SK-N-SH (cell line): ENCODE measurements around the gene SDK1.

Experiments used
- EP300 ChIP-seq, 2 experiments: IDR thresholded peaks; 2 replicates each; pipeline versions ENCODE4 v1.4.0 to v1.6.1; 2012; ENCODE audit warnings: borderline replicate concordance in 1 of 2, low read depth in 1 of 2, low read length in 1 of 2
- GABPA ChIP-seq: IDR thresholded peaks from 2 replicates; pipeline ENCODE4 v1.4.0; 2012; ENCODE audit warnings: low read depth, mild to moderate bottlenecking
- MXI1 ChIP-seq: IDR thresholded peaks from 2 replicates; pipeline ENCODE4 v1.6.1; 2012; ENCODE audit warnings: mild to moderate bottlenecking, low read depth, low read length, improper control_type of control experiment
- POLR2AphosphoS5 ChIP-seq: IDR thresholded peaks from 2 replicates; pipeline ENCODE4 v1.6.1; 2012; ENCODE audit warnings: low read depth, low read length
- RAD21 ChIP-seq: IDR thresholded peaks from 2 replicates; pipeline ENCODE4 v1.6.1; 2012; ENCODE audit warnings: mild to moderate bottlenecking, low read length
- SMC3 ChIP-seq: IDR thresholded peaks from 2 replicates; pipeline ENCODE4 v1.6.1; 2012; ENCODE audit warnings: low read depth, low read length, improper control_type of control experiment
- TAF1 ChIP-seq: IDR thresholded peaks from 2 replicates; pipeline ENCODE4 v1.6.1; 2012; ENCODE audit warnings: low read depth, mild to moderate bottlenecking, low read length, moderate library complexity, borderline replicate concordance
- YY1 ChIP-seq: IDR thresholded peaks from 2 replicates; pipeline ENCODE4 v1.4.0; 2012; ENCODE audit warnings: low read depth, mild to moderate bottlenecking
- TF ChIP-seq, protein P1 (sequence below): fragments of 200-600 bp; sonication (generic); IDR thresholded peaks from 2 replicates; pipeline ENCODE4 v1.6.1; 2017; ENCODE audit warnings: antibody characterized with exemption, mild to moderate bottlenecking, moderate library complexity
- TF ChIP-seq, protein P2 (sequence below): IDR thresholded peaks from 2 replicates; pipeline ENCODE4; 2012

DNA sequence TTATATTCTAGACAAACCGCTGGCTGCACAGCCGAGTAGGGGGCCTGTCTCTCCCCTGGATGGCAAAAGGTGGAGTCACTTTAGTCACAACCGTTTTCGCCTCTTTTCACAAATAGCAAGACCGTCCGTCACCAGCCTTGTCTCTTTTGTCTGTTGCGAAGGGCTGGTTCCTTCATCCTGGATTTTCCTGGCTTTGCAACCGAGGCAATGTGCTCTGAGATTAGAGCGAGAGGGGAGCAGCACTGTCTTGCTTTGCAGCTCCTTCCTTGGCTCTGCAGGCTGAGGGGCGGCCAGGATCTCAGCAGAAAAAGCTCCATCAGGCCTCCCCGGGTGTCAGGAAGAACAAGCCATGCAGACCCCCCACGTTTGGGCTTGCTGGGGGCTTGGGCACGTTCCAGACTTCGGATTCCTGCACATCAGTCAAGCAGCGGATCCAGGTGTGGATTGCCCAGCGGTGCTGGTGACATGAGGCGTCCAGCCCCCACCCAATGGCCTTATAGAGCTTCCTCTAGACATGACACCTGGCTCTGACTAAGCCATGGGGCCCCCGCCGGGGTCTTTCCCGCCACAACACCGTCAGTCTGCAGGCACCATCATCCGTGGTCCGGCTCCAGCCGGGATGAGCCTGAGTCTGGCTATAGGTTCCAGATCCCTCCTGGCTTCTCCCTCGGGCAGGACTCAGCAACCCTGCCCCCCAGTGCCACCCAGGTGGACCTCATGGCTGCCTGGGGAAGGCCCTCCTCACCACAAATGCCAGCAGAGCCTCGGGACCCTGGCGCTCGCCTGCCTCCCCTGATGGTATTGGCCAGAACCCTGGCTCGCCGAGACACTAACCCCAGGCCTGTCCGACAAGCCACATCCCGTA, 913.5 kb downstream of the SDK1 start:
- TF ChIP-seq SMC3: no peak
- TF ChIP-seq, protein P1, sequence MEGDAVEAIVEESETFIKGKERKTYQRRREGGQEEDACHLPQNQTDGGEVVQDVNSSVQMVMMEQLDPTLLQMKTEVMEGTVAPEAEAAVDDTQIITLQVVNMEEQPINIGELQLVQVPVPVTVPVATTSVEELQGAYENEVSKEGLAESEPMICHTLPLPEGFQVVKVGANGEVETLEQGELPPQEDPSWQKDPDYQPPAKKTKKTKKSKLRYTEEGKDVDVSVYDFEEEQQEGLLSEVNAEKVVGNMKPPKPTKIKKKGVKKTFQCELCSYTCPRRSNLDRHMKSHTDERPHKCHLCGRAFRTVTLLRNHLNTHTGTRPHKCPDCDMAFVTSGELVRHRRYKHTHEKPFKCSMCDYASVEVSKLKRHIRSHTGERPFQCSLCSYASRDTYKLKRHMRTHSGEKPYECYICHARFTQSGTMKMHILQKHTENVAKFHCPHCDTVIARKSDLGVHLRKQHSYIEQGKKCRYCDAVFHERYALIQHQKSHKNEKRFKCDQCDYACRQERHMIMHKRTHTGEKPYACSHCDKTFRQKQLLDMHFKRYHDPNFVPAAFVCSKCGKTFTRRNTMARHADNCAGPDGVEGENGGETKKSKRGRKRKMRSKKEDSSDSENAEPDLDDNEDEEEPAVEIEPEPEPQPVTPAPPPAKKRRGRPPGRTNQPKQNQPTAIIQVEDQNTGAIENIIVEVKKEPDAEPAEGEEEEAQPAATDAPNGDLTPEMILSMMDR: no peak
- no peak for TF ChIP-seq YY1
- TF ChIP-seq GABPA: no peak
- TF ChIP-seq, protein P2, sequence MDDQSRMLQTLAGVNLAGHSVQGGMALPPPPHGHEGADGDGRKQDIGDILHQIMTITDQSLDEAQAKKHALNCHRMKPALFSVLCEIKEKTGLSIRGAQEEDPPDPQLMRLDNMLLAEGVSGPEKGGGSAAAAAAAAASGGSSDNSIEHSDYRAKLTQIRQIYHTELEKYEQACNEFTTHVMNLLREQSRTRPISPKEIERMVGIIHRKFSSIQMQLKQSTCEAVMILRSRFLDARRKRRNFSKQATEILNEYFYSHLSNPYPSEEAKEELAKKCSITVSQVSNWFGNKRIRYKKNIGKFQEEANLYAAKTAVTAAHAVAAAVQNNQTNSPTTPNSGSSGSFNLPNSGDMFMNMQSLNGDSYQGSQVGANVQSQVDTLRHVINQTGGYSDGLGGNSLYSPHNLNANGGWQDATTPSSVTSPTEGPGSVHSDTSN: no peak
- no peak for TF ChIP-seq TAF1
- no peak for TF ChIP-seq MXI1
- TF ChIP-seq RAD21: no peak
- TF ChIP-seq POLR2AphosphoS5: no peak
- no peak for TF ChIP-seq EP300 (IDR thresholded peaks at IDR 0.05; ENCODE audit: borderline replicate concordance in 1 of 2, low read depth in 1 of 2, low read length in 1 of 2)
